HUES6 (cell line): ENCODE measurements around the gene POLD1.
A peak's percentile ranks its signal among the peaks of the same experiment; 100 is the strongest.

Experiments
- H3K27ac ChIP-seq: 2 replicates; pipeline ENCODE4 v1.7.0; 2013; ENCODE audit warnings: low read depth, mild to moderate bottlenecking, low read length, inconsistent platforms
- H3K27me3 ChIP-seq: 2 replicates; pipeline ENCODE4 v1.6.1; 2013; ENCODE audit warnings: low read length; ENCODE audit not compliant: control insufficient read depth, insufficient read depth
- H3K36me3 ChIP-seq: 2 replicates; pipeline ENCODE4 v1.6.1; 2013; ENCODE audit warnings: low read length; ENCODE audit not compliant: control insufficient read depth, insufficient read depth
- H3K4me1 ChIP-seq: 2 replicates; pipeline ENCODE4 v1.6.1; 2013; ENCODE audit warnings: low read length; ENCODE audit not compliant: control insufficient read depth, insufficient read depth
- H3K4me3 ChIP-seq: 2 replicates; pipeline ENCODE4 v1.5.1; 2013; ENCODE audit warnings: low read depth, low read length
- H3K9ac ChIP-seq: one replicate; pipeline ENCODE4 v1.6.1; 2013; ENCODE audit warnings: mild to moderate bottlenecking, low read length
- H3K9me3 ChIP-seq: 2 replicates; pipeline ENCODE4 v1.6.1; 2013; ENCODE audit warnings: low read depth, low read length; ENCODE audit not compliant: control insufficient read depth, insufficient read depth

The POLD1 gene

DNA sequence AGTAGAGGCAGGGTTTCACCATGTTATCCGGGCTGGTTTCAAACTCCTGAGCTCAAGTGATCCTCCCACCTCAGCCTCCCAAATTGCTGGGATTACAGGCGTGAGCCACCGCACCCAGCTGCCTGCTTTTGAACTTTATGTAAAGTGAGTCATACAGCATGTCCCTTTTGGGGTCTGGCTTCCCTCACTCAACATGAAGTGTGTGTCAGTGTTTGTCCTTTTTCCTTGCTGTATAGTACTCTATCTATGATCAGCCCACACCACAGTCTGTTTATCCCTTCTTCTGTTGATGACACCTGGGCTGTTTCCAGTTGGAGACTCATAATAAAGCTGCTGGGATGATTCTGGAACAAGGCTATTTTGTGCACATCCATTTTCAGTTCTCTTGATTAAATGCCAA is 36.7 kb downstream of the POLD1 start:
- H3K27ac ChIP-seq, result no peak overlapping the region
- peaks cover 24% of the 10 kb centered on the region for H3K4me1 ChIP-seq
- H3K9ac ChIP-seq, result no peak overlapping the region
- H3K9me3 ChIP-seq, result no peaks in the 10 kb centered on the region
- H3K36me3 ChIP-seq, result no peaks in the 10 kb centered on the region
- peaks cover 22% of the 10 kb centered on the region; the same call in 1 of the 2 replicates for H3K27me3 ChIP-seq
- H3K4me3 ChIP-seq, result no peak overlapping the region

DNA sequence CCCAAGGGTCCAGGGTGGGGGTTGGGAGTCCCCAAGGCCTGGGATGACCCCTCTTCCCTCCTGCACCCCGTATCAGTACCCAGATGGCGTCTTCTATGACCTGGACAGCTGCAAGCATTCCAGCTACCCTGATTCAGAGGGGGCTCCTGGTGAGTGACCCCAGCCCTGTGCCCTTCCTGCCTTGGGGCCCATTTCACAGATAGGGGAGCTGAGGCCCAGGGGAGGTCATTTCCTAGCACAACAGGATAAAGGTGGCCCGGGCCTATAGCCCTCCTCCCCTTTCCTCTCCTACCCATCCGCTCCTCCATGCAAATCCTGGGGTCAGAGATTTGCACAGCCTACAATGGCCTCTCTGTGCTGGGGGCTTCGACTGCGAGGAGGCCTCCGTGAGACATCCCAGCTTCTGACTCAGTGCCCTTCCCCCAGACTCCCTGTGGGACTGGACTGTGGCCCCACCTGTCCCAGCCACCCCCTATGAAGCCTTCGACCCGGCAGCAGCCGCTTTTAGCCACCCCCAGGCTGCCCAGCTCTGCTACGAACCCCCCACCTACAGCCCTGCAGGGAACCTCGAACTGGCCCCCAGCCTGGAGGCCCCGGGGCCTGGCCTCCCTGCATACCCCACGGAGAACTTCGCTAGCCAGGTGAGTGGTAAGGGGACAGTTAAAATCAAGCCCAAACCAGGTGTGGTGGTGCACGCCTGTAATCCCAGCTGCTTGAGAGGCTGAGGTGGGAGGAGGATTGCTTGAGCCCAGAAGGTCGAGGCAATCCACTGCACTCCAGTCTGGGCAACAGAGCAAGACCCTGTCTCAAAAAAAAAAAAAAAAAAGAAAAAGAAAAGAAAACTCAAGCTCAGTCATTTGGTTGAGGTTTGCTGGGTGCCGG is 38.5 kb downstream of the POLD1 start:
- Histone ChIP-seq H3K9ac (no peak overlapping the region), H3K27me3 (peaks cover 22% of the 10 kb centered on the region; the same call in 1 of the 2 replicates), H3K4me1 (peaks cover 24% of the 10 kb centered on the region), H3K27ac (no peak overlapping the region), H3K4me3 (no peak overlapping the region), H3K9me3 (no peaks in the 10 kb centered on the region), H3K36me3 (no peaks in the 10 kb centered on the region)

DNA sequence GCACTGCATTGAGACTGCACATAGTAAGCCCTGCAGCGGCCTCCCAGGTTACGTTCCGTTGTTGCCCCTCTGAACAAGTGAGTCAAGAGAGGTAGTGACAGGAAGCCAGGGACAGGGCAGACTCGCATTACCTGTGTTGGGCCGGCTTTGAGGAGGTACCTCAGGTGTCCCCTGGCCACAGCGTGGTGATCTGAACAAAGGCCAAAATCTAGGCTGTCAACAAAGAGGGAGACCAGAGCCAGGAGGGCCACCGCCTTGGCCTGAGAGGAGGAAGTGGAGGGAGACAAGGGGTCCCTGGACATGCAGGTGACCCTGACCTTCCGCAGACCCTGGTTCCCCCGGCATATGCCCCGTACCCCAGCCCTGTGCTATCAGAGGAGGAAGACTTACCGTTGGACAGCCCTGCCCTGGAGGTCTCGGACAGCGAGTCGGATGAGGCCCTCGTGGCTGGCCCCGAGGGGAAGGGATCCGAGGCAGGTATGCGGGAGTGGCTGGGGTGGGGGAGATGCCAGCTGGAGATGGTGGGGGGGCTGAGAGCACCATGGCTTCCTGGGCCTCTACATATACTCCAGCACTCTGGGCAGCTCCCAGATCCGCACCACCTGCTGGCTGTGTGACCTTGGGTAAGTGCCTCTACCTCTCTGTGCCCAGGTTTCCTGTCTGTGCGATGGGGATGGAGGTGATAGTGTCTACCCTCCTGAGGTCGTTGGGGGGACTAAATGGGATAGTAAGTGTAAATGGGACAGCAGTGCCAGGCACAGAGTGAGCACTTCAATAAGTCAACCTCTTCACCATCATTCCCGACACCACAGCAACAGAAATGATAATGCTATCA is 39.3 kb downstream of the POLD1 start:
- no peak overlapping the region for H3K9ac ChIP-seq
- H3K4me3 ChIP-seq, result no peak overlapping the region
- no peak overlapping the region for H3K27ac ChIP-seq
- H3K27me3 ChIP-seq, result peaks cover 26% of the 10 kb centered on the region
- no peaks in the 10 kb centered on the region for H3K9me3 ChIP-seq
- no peaks in the 10 kb centered on the region for H3K36me3 ChIP-seq
- peaks cover 21% of the 10 kb centered on the region for H3K4me1 ChIP-seq

DNA sequence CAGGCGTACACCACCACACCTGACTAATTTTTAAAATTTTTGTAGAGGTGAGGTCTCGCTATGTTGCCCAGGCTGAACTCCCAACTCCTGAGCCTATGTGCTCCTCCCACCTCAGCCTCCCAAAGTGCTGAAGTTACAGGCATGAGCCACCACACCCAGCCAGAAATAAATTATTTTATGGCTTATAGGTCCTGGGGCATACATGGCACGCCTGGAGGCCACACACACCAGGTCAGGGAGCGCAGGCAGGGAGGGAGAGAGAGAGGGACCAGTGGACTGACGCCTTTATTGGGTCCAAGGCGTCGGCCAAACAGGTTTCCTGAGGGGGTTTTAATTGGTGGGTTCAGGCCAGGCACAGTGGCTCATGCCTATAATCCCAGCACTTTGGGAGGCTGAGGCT is 41.4 kb downstream of the POLD1 start:
- Histone ChIP-seq H3K4me1 (peaks cover 8% of the 10 kb centered on the region), H3K9me3 (no peaks in the 10 kb centered on the region), H3K27me3 (peaks cover 21% of the 10 kb centered on the region), H3K36me3 (no peaks in the 10 kb centered on the region), H3K27ac (no peak overlapping the region), H3K9ac (no peak overlapping the region), H3K4me3 (no peak overlapping the region)

DNA sequence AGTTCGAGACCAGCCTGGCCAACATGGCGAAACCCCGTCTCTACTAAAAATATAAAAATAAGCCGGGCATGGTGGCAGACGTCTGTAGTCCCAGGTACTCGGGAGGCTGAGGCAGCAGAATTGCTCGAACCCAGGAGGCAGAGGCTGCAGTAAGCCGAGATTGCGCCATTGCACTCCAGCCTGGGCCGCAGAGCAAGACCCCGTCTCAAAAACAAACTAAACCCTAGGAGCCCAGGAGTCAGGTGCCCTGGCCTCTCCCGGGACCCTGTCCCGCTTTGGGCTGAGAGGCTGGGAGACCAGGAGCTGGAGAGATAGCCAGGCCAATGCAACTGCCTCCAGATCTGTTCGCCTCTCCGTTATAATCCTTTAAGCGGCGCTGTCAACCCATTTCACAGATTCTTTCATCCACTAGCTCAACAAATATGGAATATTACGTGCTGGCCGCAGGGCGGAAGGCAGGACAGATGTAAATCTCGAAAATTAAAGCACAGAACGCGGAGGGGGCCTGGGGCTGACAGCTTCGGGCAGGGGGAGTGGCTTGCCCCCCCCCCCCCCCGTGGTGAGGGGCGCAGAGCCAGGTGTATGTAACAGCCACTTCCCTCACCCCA is 43.3 kb downstream of the POLD1 start:
- Histone ChIP-seq H3K36me3 (no peaks in the 10 kb centered on the region), H3K4me1 (peaks cover 15% of the 10 kb centered on the region), H3K27ac (no peak overlapping the region), H3K27me3 (peaks cover 28% of the 10 kb centered on the region), H3K4me3 (peak overlapping the region; percentile 43), H3K9ac (no peak overlapping the region), H3K9me3 (no peaks in the 10 kb centered on the region)

DNA sequence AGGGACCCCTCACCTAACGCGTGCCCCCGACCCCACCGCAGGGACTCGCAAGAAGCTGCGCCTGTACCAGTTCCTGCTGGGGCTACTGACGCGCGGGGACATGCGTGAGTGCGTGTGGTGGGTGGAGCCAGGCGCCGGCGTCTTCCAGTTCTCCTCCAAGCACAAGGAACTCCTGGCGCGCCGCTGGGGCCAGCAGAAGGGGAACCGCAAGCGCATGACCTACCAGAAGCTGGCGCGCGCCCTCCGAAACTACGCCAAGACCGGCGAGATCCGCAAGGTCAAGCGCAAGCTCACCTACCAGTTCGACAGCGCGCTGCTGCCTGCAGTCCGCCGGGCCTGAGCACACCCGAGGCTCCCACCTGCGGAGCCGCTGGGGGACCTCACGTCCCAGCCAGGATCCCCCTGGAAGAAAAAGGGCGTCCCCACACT is 43.9 kb downstream of the POLD1 start:
- H3K9ac ChIP-seq, result no peak overlapping the region
- peaks cover 21% of the 10 kb centered on the region for H3K4me1 ChIP-seq
- peak overlapping the region; percentile 43 for H3K4me3 ChIP-seq
- H3K27ac ChIP-seq, result no peak overlapping the region
- H3K36me3 ChIP-seq, result no peaks in the 10 kb centered on the region
- H3K9me3 ChIP-seq, result no peaks in the 10 kb centered on the region
- peaks cover 31% of the 10 kb centered on the region for H3K27me3 ChIP-seq

DNA sequence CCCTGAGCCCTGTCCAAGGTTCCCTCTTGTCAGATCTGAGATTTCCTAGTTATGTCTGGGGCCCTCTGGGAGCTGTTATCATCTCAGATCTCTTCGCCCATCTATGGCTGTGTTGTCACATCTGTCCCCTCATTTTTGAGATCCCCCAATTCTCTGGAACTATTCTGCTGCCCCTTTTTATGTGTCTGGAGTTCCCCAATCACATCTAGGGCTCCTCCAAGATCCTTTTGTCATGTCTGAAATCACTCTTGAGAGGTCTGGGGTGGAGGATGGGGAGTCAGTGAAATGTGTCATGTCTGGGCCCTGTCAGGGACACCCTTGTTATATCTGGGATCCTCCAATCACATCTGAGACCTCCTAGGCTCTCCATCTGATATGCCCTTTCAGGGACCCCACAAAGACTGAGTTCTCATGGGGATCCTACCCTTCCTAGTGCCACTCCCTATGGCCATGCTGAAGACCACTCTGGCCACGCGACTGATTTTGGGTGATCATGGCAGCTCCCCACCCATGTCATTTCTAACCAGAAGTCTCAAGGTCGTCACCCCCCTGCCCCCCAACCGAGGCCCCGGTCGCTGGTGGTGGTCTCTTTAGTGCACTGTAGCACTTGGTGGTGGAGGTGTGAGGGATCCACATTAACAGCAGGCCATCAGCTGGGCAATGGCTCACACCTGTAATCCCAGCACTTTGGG is 44.8 kb downstream of the POLD1 start:
- H3K9ac ChIP-seq, result no peak overlapping the region
- H3K9me3 ChIP-seq, result no peaks in the 10 kb centered on the region
- H3K4me3 ChIP-seq, result no peak overlapping the region
- H3K4me1 ChIP-seq, result peaks cover 24% of the 10 kb centered on the region
- H3K27ac ChIP-seq, result no peak overlapping the region
- peaks cover 31% of the 10 kb centered on the region for H3K27me3 ChIP-seq
- no peaks in the 10 kb centered on the region for H3K36me3 ChIP-seq

DNA sequence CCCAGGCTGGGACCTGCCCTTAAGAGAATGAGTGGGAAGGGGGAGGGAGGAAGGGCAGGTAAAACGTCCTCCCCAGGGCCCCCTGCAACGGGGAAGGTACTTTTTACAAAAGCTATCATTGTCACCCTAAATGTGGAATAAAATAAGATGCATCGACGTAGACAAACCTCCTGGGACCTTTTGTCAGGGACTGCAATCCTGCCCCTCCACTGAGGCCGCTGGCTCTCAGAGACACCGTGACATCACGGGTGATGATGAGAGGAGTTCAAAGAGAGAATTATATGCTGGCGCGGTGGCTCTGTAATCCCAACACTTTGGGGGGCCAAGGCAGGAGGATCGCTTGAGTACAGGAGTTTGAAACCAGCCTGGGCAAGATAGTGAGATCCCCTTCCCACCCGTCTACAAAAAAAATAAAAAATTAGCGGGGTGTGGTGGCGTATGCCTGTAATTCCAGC is 46.8 kb downstream of the POLD1 start:
- Histone ChIP-seq H3K27ac (no peak overlapping the region), H3K4me3 (peak overlapping the region; percentile 62), H3K4me1 (peaks cover 31% of the 10 kb centered on the region), H3K36me3 (no peaks in the 10 kb centered on the region), H3K9ac (peak overlapping the region; percentile 15), H3K27me3 (peaks cover 31% of the 10 kb centered on the region), H3K9me3 (no peaks in the 10 kb centered on the region)

DNA sequence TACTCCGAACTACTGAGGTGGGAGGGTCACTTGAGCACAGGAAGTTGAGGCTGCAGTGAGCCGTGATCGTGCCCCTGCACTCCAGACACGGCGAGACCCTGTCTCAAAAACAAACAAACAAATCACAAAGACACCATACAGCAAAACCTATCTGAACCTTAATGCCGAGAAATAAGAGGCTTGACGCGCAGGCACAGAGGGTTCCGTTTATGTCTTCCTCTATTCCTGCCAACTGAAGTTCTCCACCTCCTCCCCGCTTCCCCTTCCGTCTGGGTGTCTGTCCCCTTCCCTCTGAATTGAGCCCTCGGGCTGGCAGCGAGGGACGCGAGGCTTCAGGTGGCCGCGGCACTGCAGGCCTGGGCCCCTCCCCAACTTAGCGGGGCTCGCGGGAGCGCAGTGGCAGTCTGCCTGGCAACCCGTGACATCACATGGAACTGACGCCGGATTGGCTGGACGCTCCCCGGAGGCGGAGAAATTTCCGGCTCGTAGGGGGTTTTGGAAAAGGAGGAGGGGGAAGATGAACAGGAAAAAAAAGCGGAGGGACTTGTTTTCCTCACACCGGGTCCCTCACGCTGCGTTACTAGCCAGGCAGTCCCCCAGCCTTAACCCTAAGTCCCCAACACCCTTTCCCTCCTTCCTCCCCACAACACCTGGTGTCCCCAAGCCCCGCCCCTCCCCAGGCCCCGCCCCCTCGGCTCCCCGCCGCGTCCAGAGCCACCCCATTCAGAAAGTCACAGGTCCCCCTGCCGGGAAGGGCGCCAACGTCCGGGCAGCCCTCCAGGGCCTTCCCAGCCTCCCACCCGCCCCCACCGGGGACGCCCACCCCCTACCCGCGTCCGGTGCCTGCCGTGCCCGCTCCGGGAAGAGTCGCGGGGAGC is 47.4 kb downstream of the POLD1 start:
- H3K9ac ChIP-seq, result peak overlapping the region; percentile 59
- peak overlapping the region; percentile 31; the same call in 1 of the 2 replicates for H3K27ac ChIP-seq
- no peaks in the 10 kb centered on the region for H3K9me3 ChIP-seq
- H3K36me3 ChIP-seq, result no peaks in the 10 kb centered on the region
- peaks cover 31% of the 10 kb centered on the region for H3K27me3 ChIP-seq
- H3K4me3 ChIP-seq, result peak overlapping the region; percentile 62
- H3K4me1 ChIP-seq, result peaks cover 31% of the 10 kb centered on the region
